SK-N-MC (cell line): ENCODE measurements around the gene PRICKLE2.

Experiments
- DNase-seq: peaks from one replicate; pipeline ENCODE4 v3.0.0-alpha.2; 2011; ENCODE audit warnings: low read depth, low spot score
- H3K27ac ChIP-seq: fragments of 200-600 bp; sonication (generic); 2 replicates; pipeline ENCODE4 v1.5.1; 2016; ENCODE audit warnings: mixed run types
- H3K36me3 ChIP-seq: fragments of 200-600 bp; sonication (generic); 2 replicates; pipeline ENCODE4 v1.6.1; 2017; ENCODE audit warnings: antibody characterized with exemption, low read length, mixed read lengths; ENCODE audit not compliant: insufficient read depth
- H3K4me3 ChIP-seq: fragments of 200-600 bp; sonication (generic); 2 replicates; pipeline ENCODE4 v1.5.1; 2016
- H3K9ac ChIP-seq: fragments of 200-600 bp; sonication (generic); 2 replicates; pipeline ENCODE4 v1.8.0; 2017; ENCODE audit warnings: mixed run types, mixed read lengths; ENCODE audit not compliant: insufficient read length
- H3K9me3 ChIP-seq: fragments of 200-600 bp; sonication (generic); 2 replicates; pipeline ENCODE4 v1.6.1; 2017; ENCODE audit warnings: low read depth, mild to moderate bottlenecking, antibody characterized with exemption, low read length, moderate library complexity, mixed read lengths
- EZH2 ChIP-seq: fragments of 200-600 bp; sonication (generic); IDR thresholded peaks from one replicate; pipeline ENCODE4 v1.6.1; 2017; ENCODE audit warnings: antibody characterized with exemption
- FOXP2 ChIP-seq: optimal IDR thresholded peaks from 2 replicates; pipeline ENCODE3; 2011; ENCODE audit warnings: mild to moderate bottlenecking, moderate library complexity; ENCODE audit not compliant: insufficient read depth; ENCODE audit errors: extremely low read length, control extremely low read depth
- POLR2AphosphoS5 ChIP-seq: IDR thresholded peaks from 2 replicates; pipeline ENCODE4 v1.6.1; 2012; ENCODE audit warnings: mild to moderate bottlenecking, low read depth, low read length, borderline replicate concordance

PRICKLE2 gene

GRCh38 chr3:64166584-64167162 lies 58.6 kb downstream of the PRICKLE2 start:
- Histone ChIP-seq H3K36me3 (no peaks in the 10 kb centered on the region), H3K4me3 (no peak overlapping the region), H3K9ac (no peak overlapping the region), H3K27ac (no peak overlapping the region), H3K9me3 (no peaks in the 10 kb centered on the region)
- TF ChIP-seq POLR2AphosphoS5 (no peak), FOXP2 (no peak), EZH2 (no peak)
- DNase-seq, result no peak

- no peak for DNase-seq
- no peak for TF ChIP-seq EZH2
- no peak for TF ChIP-seq POLR2AphosphoS5
- no peak for TF ChIP-seq FOXP2
- Histone ChIP-seq H3K4me3 (no peak overlapping the region), H3K9ac (no peak overlapping the region), H3K36me3 (no peaks in the 10 kb centered on the region), H3K9me3 (no peaks in the 10 kb centered on the region), H3K27ac (no peak overlapping the region)
Measured at GRCh38 chr3:64164349-64164748, 60.9 kb downstream of the PRICKLE2 start.

- Histone ChIP-seq H3K4me3 (no peak overlapping the region), H3K9me3 (no peaks in the 10 kb centered on the region), H3K27ac (no peak overlapping the region), H3K9ac (no peak overlapping the region), H3K36me3 (no peaks in the 10 kb centered on the region)
- DNase-seq, result no peak
- TF ChIP-seq POLR2AphosphoS5 (no peak), FOXP2 (no peak), EZH2 (no peak)
Measured at GRCh38 chr3:64163755-64164148, 61.5 kb downstream of the PRICKLE2 start.

- H3K36me3 ChIP-seq, result no peaks in the 10 kb centered on the region
- H3K9me3 ChIP-seq, result no peaks in the 10 kb centered on the region
- H3K4me3 ChIP-seq, result no peak overlapping the region
- no peak overlapping the region for H3K9ac ChIP-seq
- DNase-seq, result no peak
- no peak overlapping the region for H3K27ac ChIP-seq
- TF ChIP-seq FOXP2, result no peak
- TF ChIP-seq POLR2AphosphoS5, result no peak
- no peak for TF ChIP-seq EZH2
Measured at GRCh38 chr3:64163019-64163754, 62.1 kb downstream of the PRICKLE2 start.

GRCh38 chr3:64161481-64161952 lies 63.7 kb downstream of the PRICKLE2 start:
- DNase-seq, result no peak
- no peak overlapping the region for H3K27ac ChIP-seq
- no peak overlapping the region for H3K4me3 ChIP-seq

GRCh38 chr3:64160000-64160695 lies 65.1 kb downstream of the PRICKLE2 start:
- TF ChIP-seq FOXP2 (no peak), EZH2 (no peak), POLR2AphosphoS5 (no peak)
- H3K36me3 ChIP-seq, result no peaks in the 10 kb centered on the region

More at GRCh38 chr3:64161481-64161952, 63.7 kb downstream of the PRICKLE2 start:
- no peak for TF ChIP-seq EZH2
- TF ChIP-seq POLR2AphosphoS5, result no peak
- H3K36me3 ChIP-seq, result no peaks in the 10 kb centered on the region
- H3K9me3 ChIP-seq, result no peaks in the 10 kb centered on the region
- no peak overlapping the region for H3K9ac ChIP-seq

GRCh38 chr3:64158334-64158733 lies 66.9 kb downstream of the PRICKLE2 start:
- Histone ChIP-seq H3K9me3 (no peaks in the 10 kb centered on the region), H3K9ac (no peak overlapping the region), H3K36me3 (no peaks in the 10 kb centered on the region), H3K27ac (no peak overlapping the region), H3K4me3 (no peak overlapping the region)
- no peak for TF ChIP-seq FOXP2
- no peak for TF ChIP-seq POLR2AphosphoS5
- TF ChIP-seq EZH2, result no peak
- no peak for DNase-seq

More at GRCh38 chr3:64160000-64160695, 65.1 kb downstream of the PRICKLE2 start:
- Histone ChIP-seq H3K9ac (no peak overlapping the region), H3K4me3 (no peak overlapping the region), H3K9me3 (no peaks in the 10 kb centered on the region), H3K27ac (no peak overlapping the region)
- no peak for DNase-seq

- DNase-seq, result no peak
- no peaks in the 10 kb centered on the region for H3K9me3 ChIP-seq
- TF ChIP-seq FOXP2 (no peak), EZH2 (no peak), POLR2AphosphoS5 (no peak)
- no peak overlapping the region for H3K9ac ChIP-seq
- no peak overlapping the region for H3K27ac ChIP-seq
- H3K4me3 ChIP-seq, result no peak overlapping the region
- H3K36me3 ChIP-seq, result no peaks in the 10 kb centered on the region
Measured at GRCh38 chr3:64157150-64158035, 67.9 kb downstream of the PRICKLE2 start.
